GM19324 (cell line): ENCODE measurements around the gene PIP5K1B.
"Not testable (repeated sequence)": the region's sequence is repeated elsewhere in the genome, so short reads cannot be mapped to it uniquely, and the experiment has no call there.

Source experiments
- ATAC-seq: cut with Tn5 transposase; IDR thresholded peaks from one replicate; pipeline ENCODE4 v1.9.1; 2021; ENCODE audit warnings: mild to moderate bottlenecking, moderate library complexity; ENCODE audit not compliant: unreplicated experiment, low FRiP score

The PIP5K1B gene

DNA sequence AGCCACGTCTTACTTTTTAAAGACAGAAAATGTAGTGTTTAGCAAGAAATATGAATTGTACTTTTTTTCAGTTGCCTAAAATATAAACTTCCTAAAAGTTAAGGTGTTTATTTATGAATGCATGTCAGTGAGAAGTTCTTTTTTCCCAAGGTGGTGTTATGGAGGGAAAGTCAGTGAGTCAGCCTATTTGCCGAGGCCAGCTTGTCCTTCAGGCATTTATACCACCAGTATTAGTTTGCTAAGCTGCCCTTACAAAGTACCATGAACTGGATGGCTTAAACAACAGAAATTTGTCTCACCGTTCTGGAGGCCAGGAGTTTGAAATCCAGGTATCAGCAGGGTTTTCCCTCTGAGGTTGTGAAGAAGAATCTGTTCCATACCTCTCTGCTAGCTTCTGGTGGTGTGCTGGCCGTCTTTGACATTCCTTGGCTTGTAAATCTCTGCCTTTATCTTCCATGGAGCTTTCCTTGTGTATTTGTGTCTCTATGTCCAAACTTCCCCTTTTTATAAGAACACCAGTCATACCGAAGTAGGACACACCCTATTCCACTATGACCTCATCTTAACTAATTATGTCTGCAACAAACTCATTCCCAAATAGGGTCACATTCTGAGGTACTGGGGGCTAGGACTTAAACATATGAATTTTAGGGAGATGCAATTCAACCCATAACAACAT lies 270.5 kb downstream of the PIP5K1B start:
- no peak for ATAC-seq

- ATAC-seq, result no peak
These were observed 273.0 kb downstream of the PIP5K1B start for GRCh38 chr9:68978066-68978465.

DNA sequence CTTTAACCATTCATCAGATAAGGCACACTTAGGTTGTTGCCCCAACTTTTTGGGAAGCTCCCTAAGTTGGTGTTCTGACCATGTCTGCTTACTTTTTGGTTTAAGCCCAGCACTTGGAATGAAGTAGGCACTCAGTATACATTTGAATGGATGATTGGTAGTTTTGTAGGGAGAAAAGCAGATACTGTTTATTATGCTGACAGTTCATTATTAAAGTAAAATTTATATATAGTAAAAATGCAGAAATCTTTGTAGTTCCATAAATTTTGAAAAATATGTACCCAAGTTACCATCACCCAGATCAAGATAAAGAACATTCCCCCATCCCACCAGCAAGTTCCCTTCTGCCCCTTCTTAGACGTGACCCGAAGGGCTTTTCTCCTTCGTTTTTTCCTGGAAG lies 273.5 kb downstream of the PIP5K1B start:
- ATAC-seq, result no peak

- ATAC-seq, result no peak
These were observed 274.7 kb downstream of the PIP5K1B start for GRCh38 chr9:68979538-68980314.

GRCh38 chr9:68980341-68980914 lies 275.4 kb downstream of the PIP5K1B start:
- ATAC-seq, result no peak

GRCh38 chr9:68981789-68982188 lies 276.7 kb downstream of the PIP5K1B start:
- peak; percentile 49 for ATAC-seq

- peak; percentile 49 for ATAC-seq
These were observed 278.0 kb downstream of the PIP5K1B start for GRCh38 chr9:68983008-68983411.

GRCh38 chr9:68983522-68984424 lies 278.7 kb downstream of the PIP5K1B start:
- no peak for ATAC-seq

DNA sequence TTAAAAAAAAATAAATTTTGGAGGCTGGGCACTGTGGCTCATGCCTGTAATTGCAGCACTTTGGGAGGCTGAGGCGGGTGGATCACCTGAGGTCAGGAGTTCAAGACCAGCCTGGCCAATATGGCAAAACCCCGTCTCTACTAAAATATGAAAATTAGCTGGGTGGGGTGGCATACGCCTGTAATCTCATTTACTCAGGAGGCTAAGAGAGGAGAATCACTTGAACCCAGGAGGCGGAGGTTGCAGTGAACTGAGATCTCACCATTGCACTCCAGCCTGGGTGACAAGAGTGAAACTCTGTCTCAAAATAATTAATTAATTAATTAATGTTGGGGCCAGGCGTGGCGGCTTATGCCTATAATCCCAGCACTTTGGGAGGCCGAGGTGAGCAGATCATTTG lies 281.9 kb downstream of the PIP5K1B start:
- ATAC-seq, result not testable (repeated sequence)

GRCh38 chr9:68991457-68991856 lies 286.4 kb downstream of the PIP5K1B start:
- ATAC-seq, result no peak

DNA sequence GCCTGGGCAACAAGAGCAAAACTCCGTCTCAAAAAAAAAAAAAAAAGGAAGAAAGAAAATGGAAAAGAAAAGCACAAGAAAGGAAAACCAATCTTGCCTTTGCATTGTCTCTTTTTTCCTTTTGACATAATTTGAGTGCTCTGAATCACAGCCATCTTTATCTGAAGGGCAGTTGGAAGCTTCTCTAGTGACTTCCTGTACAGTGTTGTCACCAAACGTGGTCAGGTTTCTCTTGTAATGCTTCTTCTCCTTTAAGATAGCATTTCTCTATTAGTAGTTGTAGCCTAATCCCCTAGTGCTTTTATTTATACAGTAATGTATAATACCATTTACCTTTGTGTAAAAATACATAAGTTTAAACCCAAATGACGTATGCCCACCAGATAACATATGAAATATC lies 290.7 kb downstream of the PIP5K1B start:
- ATAC-seq, result no peak

DNA sequence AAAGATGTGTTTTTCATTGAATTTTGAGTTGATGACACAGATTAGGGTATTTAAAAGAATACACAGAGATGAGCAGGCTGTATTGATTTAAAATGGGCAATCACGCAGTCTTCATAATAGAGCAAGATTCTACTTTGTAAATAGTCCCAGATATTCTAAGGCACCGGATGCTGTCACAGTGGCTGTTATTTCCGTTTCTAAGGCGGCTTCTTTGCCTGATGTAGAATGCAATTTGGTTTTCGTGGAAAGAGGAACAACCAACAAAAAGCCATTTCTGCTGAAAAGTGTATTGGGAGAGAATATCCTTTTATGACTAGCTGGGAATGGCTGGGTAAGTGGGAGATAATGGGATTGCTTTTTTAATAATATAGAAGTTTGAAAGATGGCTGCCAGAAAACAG lies 291.4 kb downstream of the PIP5K1B start:
- ATAC-seq, result no peak

DNA sequence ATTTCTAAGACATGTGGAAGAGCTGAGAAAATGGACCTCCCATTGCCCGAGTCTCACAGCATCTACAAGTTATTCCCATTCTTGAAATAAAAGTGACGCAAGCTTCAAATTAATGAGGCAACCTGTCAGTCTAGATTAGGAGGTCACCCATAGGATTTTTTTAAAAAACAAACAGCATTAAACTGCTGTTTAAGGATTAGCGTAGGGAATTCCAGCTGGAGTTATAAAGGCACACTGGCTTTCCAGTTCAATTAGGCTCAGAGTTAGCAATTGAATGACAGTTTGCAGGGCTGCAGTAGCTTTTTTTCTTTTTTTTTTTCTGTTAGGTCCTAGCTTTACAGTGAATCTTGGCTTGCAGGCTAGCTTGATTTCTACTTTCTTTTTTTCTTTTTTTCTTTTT lies 292.6 kb downstream of the PIP5K1B start:
- no peak for ATAC-seq

DNA sequence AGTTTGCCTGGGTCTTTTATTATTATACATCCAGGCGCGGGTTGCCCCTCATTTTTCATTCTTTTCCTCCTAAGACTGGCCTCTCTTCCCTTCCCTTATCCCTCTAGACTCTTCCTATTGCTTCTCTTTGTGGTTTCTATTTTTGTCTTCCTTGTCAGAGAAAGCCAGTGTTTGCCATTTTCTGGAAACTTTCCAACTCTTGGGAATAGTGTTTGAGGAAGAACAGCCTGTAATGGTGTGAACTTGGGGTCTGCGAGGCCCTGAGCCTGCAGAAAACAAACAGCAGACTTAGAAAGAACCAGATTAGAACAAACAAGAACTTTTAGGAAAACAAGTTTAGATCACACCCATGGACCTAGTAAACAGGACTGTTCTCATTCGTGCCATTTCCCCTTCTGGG lies 293.3 kb downstream of the PIP5K1B start:
- no peak for ATAC-seq

DNA sequence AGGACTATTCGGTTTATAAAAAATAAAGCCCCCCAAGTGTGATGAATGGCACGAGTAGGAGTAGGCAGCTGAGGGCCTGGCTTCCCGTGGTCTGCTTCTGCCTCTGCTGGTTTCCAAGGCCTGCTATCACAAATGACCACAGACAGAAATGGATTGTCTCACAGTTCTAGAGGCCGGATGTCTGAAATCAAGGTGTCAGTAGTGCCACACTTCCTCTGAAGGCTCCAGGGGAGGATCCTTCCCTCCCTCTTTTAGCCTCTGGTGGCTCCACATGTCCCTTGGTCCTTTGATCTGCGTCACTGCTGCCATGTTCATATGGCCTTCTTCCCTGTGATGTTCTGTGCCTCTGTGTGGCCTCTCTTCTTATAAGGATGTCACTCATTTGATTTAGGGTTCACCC lies 293.8 kb downstream of the PIP5K1B start:
- no peak for ATAC-seq

GRCh38 chr9:68999393-69000105 lies 294.5 kb downstream of the PIP5K1B start:
- ATAC-seq, result no peak

DNA sequence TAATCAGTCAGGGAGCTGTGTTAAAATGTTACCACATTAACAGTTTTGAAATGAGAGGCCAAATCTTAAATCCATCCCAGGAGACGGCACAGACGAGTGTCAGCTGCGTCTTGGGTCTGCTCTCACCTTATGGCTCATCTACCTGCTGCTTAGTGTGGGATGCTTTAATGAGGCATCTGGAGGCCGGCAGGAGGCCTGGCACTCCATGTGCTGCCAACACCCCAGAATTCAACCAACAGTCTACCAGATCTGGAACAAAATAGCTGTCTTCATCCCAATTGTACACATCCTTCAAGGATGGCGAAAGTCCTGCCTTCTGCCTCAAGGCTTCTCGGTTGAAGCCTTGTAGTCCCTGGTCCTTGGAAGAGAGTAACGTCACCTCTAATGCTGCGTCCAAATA lies 296.9 kb downstream of the PIP5K1B start:
- ATAC-seq, result no peak

DNA sequence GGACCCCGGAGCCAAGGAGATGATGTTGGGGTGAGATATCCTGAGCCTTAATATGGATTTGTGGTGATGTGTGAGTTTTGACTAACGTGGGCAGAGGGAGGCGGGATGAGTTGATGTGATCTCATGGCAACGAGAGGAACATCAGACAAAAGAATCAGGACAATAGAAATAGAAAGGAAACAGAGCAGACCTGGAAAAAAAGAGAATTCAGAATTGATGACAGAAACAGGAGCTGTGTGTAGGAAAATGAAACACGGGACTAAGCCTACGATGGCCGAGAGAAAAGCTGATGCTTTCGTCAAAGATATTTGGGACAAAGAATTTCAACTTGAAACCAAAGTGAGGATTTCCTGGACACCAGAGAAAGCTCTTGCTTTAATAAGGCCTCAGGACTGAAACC lies 298.0 kb downstream of the PIP5K1B start:
- no peak for ATAC-seq

DNA sequence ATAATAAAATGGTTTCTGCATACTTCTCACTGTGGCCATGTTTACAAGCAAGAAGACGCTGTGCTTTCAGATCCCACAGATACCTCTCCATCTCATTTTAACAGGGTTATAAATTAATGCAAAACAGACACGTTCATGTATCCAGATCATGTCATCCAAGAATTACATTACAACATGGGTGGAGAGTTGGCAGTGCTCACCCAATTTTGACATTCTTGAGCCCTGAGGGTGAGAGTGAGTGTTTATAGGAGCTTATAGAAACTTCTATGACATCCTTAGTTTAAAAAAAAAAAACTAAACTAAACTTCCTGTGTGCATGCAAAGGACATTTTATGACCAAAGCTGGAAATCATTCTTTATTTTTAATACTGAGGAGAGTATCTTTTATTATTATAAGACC lies 299.8 kb downstream of the PIP5K1B start:
- no peak for ATAC-seq

DNA sequence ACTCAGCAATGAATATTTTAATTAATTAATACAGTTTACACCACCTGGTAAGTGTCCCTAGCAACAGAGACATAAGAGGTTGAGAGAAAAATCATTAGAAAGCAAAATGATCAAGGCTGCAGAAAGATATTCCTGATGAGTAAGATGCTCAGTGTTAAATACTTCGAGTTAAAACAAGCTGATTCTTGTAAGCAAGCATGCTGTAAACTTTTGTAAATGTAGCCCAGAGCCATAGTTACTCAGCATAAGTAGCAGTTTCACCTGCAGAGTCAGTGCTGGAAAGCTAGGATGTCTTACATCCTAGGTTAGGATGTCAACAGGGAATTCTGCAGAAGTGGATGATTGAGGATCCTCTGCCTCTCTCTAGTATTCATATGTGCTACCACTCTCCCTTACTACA lies 304.7 kb downstream of the PIP5K1B start:
- no peak for ATAC-seq
